Measurements from ENCODE around the gene OR52K1.

- no peak for TF ChIP-seq POLR2A (IDR thresholded peaks at IDR 0.05)
- TF ChIP-seq EP300 (IDR thresholded peaks at IDR 0.05; ENCODE audit: low read depth), result no peak
Observed at GRCh38 chr11:4495986-4496385, 13.5 kb downstream of the OR52K1 start.

All from transverse colon (tissue), 1 donor.